A673 (cell line): ENCODE data around the gene MED31. TPM values are rescaled to one million over a fixed set of nuclear protein-coding genes. Genes with fewer than 3 reads are reported as not detected.

Experiments used
- BruUV-seq: library from RNA; stranded (reverse); fragments of 400-500 nt; replicated peaks from 2 replicates; lab custom pipeline; 2021; lab: Mats Ljungman, UMichigan
- CTCF ChIA-PET: fragments of 300-600 bp; sonication (Branson Sonifier 250); formaldehyde crosslinking; loops from one replicate; lab custom pipeline; 2022; ENCODE audit warnings: antibody characterized with exemption; lab: Charles Lee
- POLR2A ChIA-PET: fragments of 300-600 bp; sonication (Branson Sonifier 250); formaldehyde crosslinking; loops from one replicate; lab custom pipeline; 2022; ENCODE audit warnings: antibody characterized with exemption; ENCODE audit not compliant: low non-redundant PET; lab: Charles Lee
- DNase-seq: peaks from one replicate; pipeline ENCODE4 v3.0.0-alpha.2; 2015; ENCODE audit warnings: low spot score
- H3K27ac ChIP-seq: fragments of 200-600 bp; sonication (generic); 2 replicates; pipeline ENCODE4 v1.5.1; 2016; ENCODE audit warnings: mixed run types, low read depth, mild to moderate bottlenecking, mixed read lengths, antibody characterized with exemption, low read length; ENCODE audit not compliant: poor library complexity, severe bottlenecking
- H3K27me3 ChIP-seq: fragments of 200-600 bp; sonication (generic); replicated peaks from 2 replicates; pipeline ENCODE4 v1.6.1; 2017; ENCODE audit warnings: mixed run types, low read depth, mild to moderate bottlenecking, mixed read lengths, antibody characterized with exemption, low read length; ENCODE audit not compliant: insufficient read depth, poor library complexity
- H3K36me3 ChIP-seq: fragments of 200-600 bp; sonication (generic); 2 replicates; pipeline ENCODE4 v1.6.1; 2016; ENCODE audit warnings: mixed run types, mild to moderate bottlenecking, mixed read lengths, antibody characterized with exemption, low read length; ENCODE audit not compliant: insufficient read depth, poor library complexity, severe bottlenecking
- H3K4me1 ChIP-seq: fragments of 200-600 bp; sonication (generic); 2 replicates; pipeline ENCODE4 v1.6.1; 2017; ENCODE audit warnings: mixed run types, mild to moderate bottlenecking, mixed read lengths, antibody characterized with exemption, low read length; ENCODE audit not compliant: insufficient read depth, poor library complexity, severe bottlenecking
- H3K4me3 ChIP-seq: fragments of 200-600 bp; sonication (generic); 2 replicates; pipeline ENCODE4 v1.5.1; 2016; ENCODE audit warnings: low read depth, mixed run types, mild to moderate bottlenecking, mixed read lengths, low read length; ENCODE audit not compliant: poor library complexity, severe bottlenecking
- H3K9me3 ChIP-seq: fragments of 200-600 bp; sonication (generic); 2 replicates; pipeline ENCODE4 v1.6.1; 2016; ENCODE audit warnings: mixed run types, low read depth, mild to moderate bottlenecking, mixed read lengths, antibody characterized with exemption, low read length; ENCODE audit not compliant: poor library complexity, severe bottlenecking
- CTCF ChIP-seq: fragments of 300-800, 200-600 bp; sonication (generic); conservative IDR thresholded peaks from 2 replicates; pipeline ENCODE4 v1.5.1; 2017; ENCODE audit warnings: low read depth, mild to moderate bottlenecking, antibody characterized with exemption, low read length, moderate library complexity, mixed read lengths
- EZH2 ChIP-seq: fragments of 200-600 bp; sonication (generic); IDR thresholded peaks from 2 replicates; pipeline ENCODE4 v1.6.1; 2017; ENCODE audit warnings: borderline replicate concordance, low read depth, mild to moderate bottlenecking, mixed read lengths, antibody characterized with exemption, low read length; ENCODE audit not compliant: poor library complexity, severe bottlenecking
- intact Hi-C: fragments of 100-400 bp; cut with micrococcal nuclease; formaldehyde crosslinking; loops from one replicate; pipeline ENCODE4 v1.10.0; 2022; ENCODE audit not compliant: unreplicated experiment
- total RNA-seq: library from RNA; stranded (reverse); gene quantifications from 2 replicates; pipeline ENCODE4 v1.2.3, GENCODE V29; 2021

MED31 gene
- total RNA-seq, 1 experiment from 2014 or later = 27.9 TPM

DNA sequence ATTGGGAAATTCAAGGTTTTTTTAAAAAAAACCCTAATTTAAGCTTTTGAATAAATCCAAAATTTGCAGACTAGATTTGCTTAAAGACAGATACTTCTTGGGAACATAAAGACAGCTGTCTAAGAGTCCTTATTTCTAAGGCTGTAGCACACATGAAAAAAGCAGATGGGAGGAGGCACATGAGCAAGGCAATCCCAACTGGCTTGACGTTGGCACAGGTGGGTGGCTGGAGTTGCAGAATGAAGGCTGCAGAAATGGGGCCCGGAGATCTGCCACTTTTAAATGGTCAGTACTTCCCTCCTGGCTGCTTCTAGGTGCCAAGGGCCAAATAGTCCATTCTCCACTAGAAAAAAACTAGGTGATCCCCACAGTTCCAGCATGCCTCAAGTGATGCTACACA, 15.3 kb downstream of the MED31 start:
- Histone ChIP-seq H3K4me3 (no peak overlapping the region), H3K36me3 (peaks cover 34% of the 10 kb centered on the region), H3K27me3 (no peaks in the 10 kb centered on the region), H3K9me3 (no peaks in the 10 kb centered on the region), H3K27ac (no peak overlapping the region), H3K4me1 (peaks cover 9% of the 10 kb centered on the region)
- CTCF ChIA-PET = no interaction called here
- BruUV-seq = TSS peak; percentile 10
- POLR2A ChIA-PET = no interaction called here
- intact Hi-C loops = no loop called here
- TF ChIP-seq EZH2 (no peak), CTCF (no peak)
- no peak for DNase-seq

DNA sequence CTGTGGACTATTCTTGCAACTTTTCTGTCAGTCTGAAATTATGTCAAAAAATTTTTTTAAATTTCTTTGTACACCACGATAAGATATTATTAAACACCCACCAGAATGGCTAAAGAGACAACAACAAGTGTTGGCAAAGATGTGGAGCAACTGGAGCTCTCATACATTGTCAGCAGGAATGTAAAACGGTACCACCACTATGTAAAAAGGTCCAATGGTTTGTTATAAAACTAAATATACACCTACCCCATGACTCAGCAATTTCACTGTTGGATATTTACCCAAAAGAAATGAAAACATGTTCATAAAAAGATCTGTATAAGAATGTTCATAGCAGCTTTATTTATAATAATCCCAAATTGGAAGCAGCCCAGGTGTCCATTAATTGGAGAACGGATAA, 18.1 kb downstream of the MED31 start:
- intact Hi-C loops = no loop called here
- Histone ChIP-seq H3K36me3 (peaks cover 46% of the 10 kb centered on the region), H3K27ac (no peak overlapping the region), H3K4me1 (no peaks in the 10 kb centered on the region), H3K9me3 (no peaks in the 10 kb centered on the region), H3K4me3 (no peak overlapping the region), H3K27me3 (no peaks in the 10 kb centered on the region)
- TF ChIP-seq CTCF (no peak), EZH2 (no peak)
- BruUV-seq = no TSS peak
- ChIA-PET POLR2A (no interaction called here), CTCF (no interaction called here)
- no peak for DNase-seq

- DNase-seq = no peak
- no TSS peak for BruUV-seq
- POLR2A ChIA-PET = no interaction called here
- Histone ChIP-seq H3K27me3 (no peaks in the 10 kb centered on the region), H3K9me3 (no peaks in the 10 kb centered on the region), H3K36me3 (peaks cover 51% of the 10 kb centered on the region), H3K4me1 (no peaks in the 10 kb centered on the region), H3K27ac (no peak overlapping the region), H3K4me3 (no peak overlapping the region)
- TF ChIP-seq CTCF = no peak
- TF ChIP-seq EZH2 = no peak
- intact Hi-C loops = no loop called here
- CTCF ChIA-PET = no interaction called here
These were observed 18.9 kb downstream of the MED31 start for GRCh38 chr17:6632530-6632929.
